Measurements from ENCODE around the gene U2SURP. TPM values are rescaled to one million over a fixed set of nuclear protein-coding genes. Genes with fewer than 3 reads are reported as not detected.

Gene U2SURP
- total RNA-seq, 4 donors from 2014 or later: 36.7 to 180 (median 79.3) TPM

- Histone ChIP-seq H3K4me1 (no peaks in the 10 kb centered on the region), H3K27me3 (no peaks in the 10 kb centered on the region), H3K4me3 (no peak overlapping the region), H3K27ac (no peak overlapping the region), H3K9me3 (peaks cover 9 to 10% of the 10 kb centered on the region in 2 donors), H3K36me3 (no peaks in the 10 kb centered on the region)
- DNase-seq: no peak
- TF ChIP-seq POLR2A (IDR thresholded peaks at IDR 0.05) (no peak), CTCF (IDR thresholded peaks at IDR 0.05) (no peak), EP300 (IDR thresholded peaks at IDR 0.05; ENCODE audit: low read depth) (no peak), POLR2AphosphoS5 (IDR thresholded peaks at IDR 0.05) (no peak)
- WGBS, 2 donors (ENCODE audit: low coverage in 1 of 2): 45 to 62% methylated on average over 5 of the region's 5 CpGs
- in situ Hi-C loops (cut with MboI; ENCODE audit: low pct_ligation_motif_present in 1 of 4, low pct_unique_long_range_greater_than_20kb in 1 of 4, low sequenced_read_pairs in 3 of 4): no loop called here
- intact Hi-C loops (cut with DNase I; ENCODE audit: low total_unique reads): no loop called here
These were observed 108.5 kb downstream of the U2SURP start for GRCh38 chr3:143109861-143110260.

Small RNA genes within 50 kb of the gene (small RNA-seq; reads per million reads assigned to genes)
- gene AC021074.2: 0 reads per million in 4 donors

Other genes starting within 250 kb of the U2SURP start
- gene PCOLCE2, start 112.5 kb upstream of the U2SURP start, total RNA-seq: 1 to 10 TPM in 3 of 4 donors, not detected in 1; 5.2 to 9.1 (median 6.0) TPM
- not detected for gene PAQR9, start 37.9 kb upstream of the U2SURP start, total RNA-seq
- 1 to 10 TPM in 3 of 4 donors, under 1 TPM in 1; 0.75 to 8.8 (median 3.0) TPM for gene CHST2, start 118.2 kb downstream of the U2SURP start, total RNA-seq